HEK293 (cell line): ENCODE data around the gene C1RL.

Experiments used
- CTCF ChIP-seq: fragments of 450-650 bp; formaldehyde crosslinking; IDR thresholded peaks from 2 replicates; pipeline ENCODE4 v1.5.1; 2016; ENCODE audit warnings: missing biosample characterization, missing genetic modification characterization
- HIC1 ChIP-seq: fragments of 450-650 bp; formaldehyde crosslinking; IDR thresholded peaks from 2 replicates; pipeline ENCODE4 v1.5.1; 2016; ENCODE audit warnings: missing biosample characterization, missing genetic modification characterization
- KLF1 ChIP-seq: fragments of 450-650 bp; formaldehyde crosslinking; IDR thresholded peaks from 2 replicates; pipeline ENCODE4 v1.5.1; 2016; ENCODE audit warnings: missing biosample characterization, missing genetic modification characterization
- MZF1 ChIP-seq: fragments of 450-650 bp; formaldehyde crosslinking; IDR thresholded peaks from 2 replicates; pipeline ENCODE4 v1.5.1; 2017; ENCODE audit warnings: missing biosample characterization, missing genetic modification characterization, borderline replicate concordance
- OVOL3 ChIP-seq: fragments of 450-650 bp; formaldehyde crosslinking; IDR thresholded peaks from 2 replicates; pipeline ENCODE4 v1.5.1; 2016; ENCODE audit warnings: missing biosample characterization, missing genetic modification characterization
- RBAK ChIP-seq: fragments of 450-650 bp; formaldehyde crosslinking; IDR thresholded peaks from 2 replicates; pipeline ENCODE4 v1.5.1; 2016; ENCODE audit warnings: missing biosample characterization, missing genetic modification characterization
- WT1 ChIP-seq: fragments of 450-650 bp; formaldehyde crosslinking; IDR thresholded peaks from 2 replicates; pipeline ENCODE4 v1.5.1; 2016; ENCODE audit warnings: missing biosample characterization, missing genetic modification characterization
- YY1 ChIP-seq: fragments of 450-650 bp; formaldehyde crosslinking; IDR thresholded peaks from 2 replicates; pipeline ENCODE4 v1.5.1; 2018; ENCODE audit warnings: missing biosample characterization, missing genetic modification characterization
- ZBTB1 ChIP-seq: fragments of 450-650 bp; formaldehyde crosslinking; IDR thresholded peaks from 2 replicates; pipeline ENCODE4 v1.5.1; 2016; ENCODE audit warnings: missing biosample characterization, missing genetic modification characterization
- ZBTB20 ChIP-seq: fragments of 450-650 bp; formaldehyde crosslinking; IDR thresholded peaks from 2 replicates; pipeline ENCODE4 v1.5.1; 2016; ENCODE audit warnings: missing biosample characterization, missing genetic modification characterization
- ZBTB26 ChIP-seq: fragments of 450-650 bp; formaldehyde crosslinking; optimal IDR thresholded peaks from 2 replicates; pipeline ENCODE3; 2016; ENCODE audit warnings: missing biosample characterization, mild to moderate bottlenecking, missing genetic modification characterization
- ZBTB48 ChIP-seq: fragments of 450-650 bp; formaldehyde crosslinking; IDR thresholded peaks from 2 replicates; pipeline ENCODE4 v1.5.1; 2016; ENCODE audit warnings: missing biosample characterization, missing genetic modification characterization
- ZBTB8A ChIP-seq: fragments of 450-650 bp; formaldehyde crosslinking; IDR thresholded peaks from 2 replicates; pipeline ENCODE4 v1.5.1; 2016; ENCODE audit warnings: missing biosample characterization, missing genetic modification characterization
- ZFP3 ChIP-seq: fragments of 450-650 bp; formaldehyde crosslinking; IDR thresholded peaks from 2 replicates; pipeline ENCODE4 v1.5.1; 2016; ENCODE audit warnings: low read depth, missing biosample characterization, missing genetic modification characterization
- ZFP41 ChIP-seq: fragments of 450-650 bp; formaldehyde crosslinking; IDR thresholded peaks from 2 replicates; pipeline ENCODE4 v1.5.1; 2016; ENCODE audit warnings: missing biosample characterization, missing genetic modification characterization, borderline replicate concordance
- ZFP69B ChIP-seq: fragments of 450-650 bp; formaldehyde crosslinking; IDR thresholded peaks from 2 replicates; pipeline ENCODE4 v1.5.1; 2016; ENCODE audit warnings: missing biosample characterization, missing genetic modification characterization
- ZNF114 ChIP-seq: fragments of 450-650 bp; formaldehyde crosslinking; IDR thresholded peaks from 2 replicates; pipeline ENCODE4 v1.5.0; 2017; ENCODE audit warnings: missing biosample characterization, missing genetic modification characterization
- ZNF138 ChIP-seq: fragments of 450-650 bp; formaldehyde crosslinking; IDR thresholded peaks from 2 replicates; pipeline ENCODE4 v1.5.1; 2016; ENCODE audit warnings: missing biosample characterization, missing genetic modification characterization, borderline replicate concordance
- ZNF148 ChIP-seq: fragments of 450-650 bp; formaldehyde crosslinking; IDR thresholded peaks from 2 replicates; pipeline ENCODE4 v1.5.0; 2017; ENCODE audit warnings: missing biosample characterization, missing genetic modification characterization, borderline replicate concordance
- ZNF16 ChIP-seq: fragments of 450-650 bp; formaldehyde crosslinking; IDR thresholded peaks from 2 replicates; pipeline ENCODE4 v1.5.1; 2016; ENCODE audit warnings: low read depth, missing biosample characterization, missing genetic modification characterization
- ZNF19 ChIP-seq: fragments of 450-650 bp; formaldehyde crosslinking; IDR thresholded peaks from 2 replicates; pipeline ENCODE4; 2016; ENCODE audit warnings: missing biosample characterization, missing genetic modification characterization, low read depth
- ZNF239 ChIP-seq: fragments of 450-650 bp; formaldehyde crosslinking; IDR thresholded peaks from 2 replicates; pipeline ENCODE4 v1.5.1; 2016; ENCODE audit warnings: missing biosample characterization, missing genetic modification characterization
- ZNF266 ChIP-seq: fragments of 450-650 bp; formaldehyde crosslinking; IDR thresholded peaks from 2 replicates; pipeline ENCODE4 v1.5.1; 2016; ENCODE audit warnings: missing biosample characterization, missing genetic modification characterization, low read depth
- ZNF366 ChIP-seq: fragments of 450-650 bp; formaldehyde crosslinking; conservative IDR thresholded peaks from 2 replicates; pipeline ENCODE4 v1.5.1; 2016; ENCODE audit warnings: missing biosample characterization, missing genetic modification characterization
- ZNF426 ChIP-seq: fragments of 450-650 bp; formaldehyde crosslinking; IDR thresholded peaks from 2 replicates; pipeline ENCODE4 v1.5.1; 2017; ENCODE audit warnings: missing biosample characterization, missing genetic modification characterization, mild to moderate bottlenecking, inconsistent platforms, moderate library complexity
- ZNF521 ChIP-seq: fragments of 450-650 bp; formaldehyde crosslinking; IDR thresholded peaks from 2 replicates; pipeline ENCODE4 v1.5.1; 2017; ENCODE audit warnings: missing biosample characterization, mild to moderate bottlenecking, missing genetic modification characterization
- ZNF549 ChIP-seq: fragments of 450-650 bp; IDR thresholded peaks from 2 replicates; pipeline ENCODE4 v1.5.1; 2018; ENCODE audit warnings: missing biosample characterization, missing genetic modification characterization, mild to moderate bottlenecking, inconsistent platforms, moderate library complexity
- ZNF560 ChIP-seq: fragments of 450-650 bp; formaldehyde crosslinking; IDR thresholded peaks from 2 replicates; pipeline ENCODE4 v1.5.1; 2017; ENCODE audit warnings: missing biosample characterization, missing genetic modification characterization, borderline replicate concordance
- ZNF623 ChIP-seq: fragments of 450-650 bp; formaldehyde crosslinking; IDR thresholded peaks from 2 replicates; pipeline ENCODE4 v1.5.1; 2016; ENCODE audit warnings: missing biosample characterization, missing genetic modification characterization
- ZNF629 ChIP-seq: fragments of 450-650 bp; formaldehyde crosslinking; IDR thresholded peaks from 2 replicates; pipeline ENCODE4 v1.5.1; 2017; ENCODE audit warnings: missing biosample characterization, missing genetic modification characterization
- ZNF76 ChIP-seq: fragments of 450-650 bp; formaldehyde crosslinking; IDR thresholded peaks from 2 replicates; pipeline ENCODE4; 2016; ENCODE audit warnings: low read depth, missing biosample characterization, missing genetic modification characterization, borderline replicate concordance
- ZNF843 ChIP-seq: fragments of 450-650 bp; formaldehyde crosslinking; IDR thresholded peaks from 2 replicates; pipeline ENCODE4 v1.5.1; 2016; ENCODE audit warnings: missing biosample characterization, missing genetic modification characterization

Gene C1RL

GRCh38 chr12:7092229-7092985, 16.6 kb downstream of the C1RL start, which contains the start of gene C1R (continued):
- TF ChIP-seq ZNF266 (tag by site-specific recombination) (no peak), YY1 (tag by site-specific recombination) (no peak), ZNF560 (tag by site-specific recombination) (no peak), ZBTB48 (tag by site-specific recombination) (peak; percentile 62), ZNF148 (tag by site-specific recombination) (no peak), ZNF76 (peak; percentile 59; the same call in 1 of the 2 replicates), ZFP41 (tag by site-specific recombination) (no peak), ZFP3 (tag by site-specific recombination) (no peak), ZNF114 (tag by site-specific recombination) (no peak), ZNF366 (tag by site-specific recombination) (peak; percentile 42; the same call in 1 of the 2 replicates), ZNF16 (tag by site-specific recombination) (no peak), ZNF549 (tag by site-specific recombination) (no peak), ZNF426 (tag by site-specific recombination) (no peak), ZNF239 (tag by site-specific recombination) (no peak), ZBTB8A (tag by site-specific recombination) (no peak), HIC1 (no peak), KLF1 (tag by site-specific recombination) (no peak), ZBTB20 (tag by site-specific recombination) (no peak), ZNF629 (tag by site-specific recombination) (peak; percentile 59; the same call in 1 of the 2 replicates), MZF1 (no peak), ZNF623 (tag by site-specific recombination) (no peak), ZNF843 (tag by site-specific recombination) (no peak), ZNF19 (tag by site-specific recombination) (no peak), OVOL3 (tag by site-specific recombination) (no peak), ZBTB26 (tag by site-specific recombination) (no peak), RBAK (tag by site-specific recombination) (no peak), WT1 (tag by site-specific recombination) (no peak), ZBTB1 (no peak), ZNF521 (tag by site-specific recombination) (no peak), CTCF (tag by site-specific recombination) (peak; percentile 74), ZFP69B (tag by site-specific recombination) (peak; percentile 90), ZNF138 (tag by site-specific recombination) (no peak)
